IMR-90 (cell line): ENCODE measurements around the gene TANGO6. TPM values are rescaled to one million over a fixed set of nuclear protein-coding genes. Genes with fewer than 3 reads are reported as not detected.

Source experiments
- ATAC-seq: fragments of 200-7000 bp; cut with Tn5 transposase; 2 replicates; pipeline ENCODE4 v1.9.1; 2020; ENCODE audit warnings: low read depth, mild to moderate bottlenecking, moderate library complexity
- BruUV-seq: library from RNA; stranded (reverse); fragments of 400-500 nt; replicated peaks from 2 replicates; lab custom pipeline; 2021; lab: Mats Ljungman, UMichigan
- CTCF ChIA-PET: fragments of 300-600 bp; formaldehyde crosslinking; extraction: SDS; loops from one replicate; lab custom pipeline; 2021; ENCODE audit warnings: antibody characterized with exemption; lab: Yijun Ruan, JAX
- POLR2A ChIA-PET: fragments of 300-600 bp; sonication (Branson Sonifier 250); formaldehyde crosslinking; loops from one replicate; lab custom pipeline; 2022; ENCODE audit warnings: antibody characterized with exemption; ENCODE audit not compliant: unreplicated experiment; lab: Charles Lee
- DNase-seq: peaks from one replicate; pipeline ENCODE4 v3.0.0; 2013
- H2AFZ ChIP-seq: replicated peaks from 2 replicates; pipeline ENCODE3; 2013; ENCODE audit warnings: low read length, mild to moderate bottlenecking; ENCODE audit not compliant: poor library complexity
- H2AK5ac ChIP-seq: 2 replicates; pipeline ENCODE4 v1.6.1; 2013; ENCODE audit warnings: low read depth, low read length, inconsistent platforms
- H2AK9ac ChIP-seq: replicated peaks from 2 replicates; pipeline ENCODE3; 2013; ENCODE audit warnings: mild to moderate bottlenecking, low read depth, low read length, moderate library complexity; ENCODE audit not compliant: poor library complexity
- H2BK120ac ChIP-seq: 2 replicates; pipeline ENCODE4 v1.6.1; 2013; ENCODE audit warnings: low read depth, low read length, inconsistent platforms
- H2BK15ac ChIP-seq: 3 replicates; pipeline ENCODE4 v1.6.1; 2013; ENCODE audit warnings: low read depth, low read length, inconsistent platforms
- H2BK20ac ChIP-seq: 2 replicates; pipeline ENCODE4 v1.6.1; 2013; ENCODE audit warnings: low read depth, mild to moderate bottlenecking, inconsistent platforms, low read length, moderate library complexity
- H2BK5ac ChIP-seq: 2 replicates; pipeline ENCODE4 v1.6.1; 2013; ENCODE audit warnings: mild to moderate bottlenecking, low read depth, low read length, inconsistent platforms; ENCODE audit not compliant: poor library complexity, severe bottlenecking
- H3K14ac ChIP-seq: replicated peaks from 2 replicates; pipeline ENCODE4 v1.6.1; 2013; ENCODE audit warnings: low read depth, low read length, inconsistent platforms
- H3K18ac ChIP-seq: 2 replicates; pipeline ENCODE4 v1.6.1; 2013; ENCODE audit warnings: low read depth, low read length, control low read depth
- H3K23ac ChIP-seq: 2 replicates; pipeline ENCODE4 v1.6.1; 2013; ENCODE audit warnings: low read depth, low read length, inconsistent platforms
- H3K27ac ChIP-seq: 2 replicates; pipeline ENCODE4 v1.5.1; 2013; ENCODE audit warnings: mild to moderate bottlenecking, control low read depth, low read length; ENCODE audit not compliant: insufficient read depth
- H3K27me3 ChIP-seq: 2 replicates; pipeline ENCODE4 v1.6.1; 2013; ENCODE audit warnings: low read length; ENCODE audit not compliant: control insufficient read depth, insufficient read depth
- H3K36me3 ChIP-seq: 2 replicates; pipeline ENCODE4 v1.6.1; 2013; ENCODE audit warnings: low read length, mixed read lengths; ENCODE audit not compliant: control insufficient read depth, insufficient read depth
- H3K4ac ChIP-seq: 2 replicates; pipeline ENCODE4 v1.6.1; 2013; ENCODE audit warnings: low read depth, low read length, inconsistent platforms
- H3K4me1 ChIP-seq: 2 replicates; pipeline ENCODE4 v1.6.1; 2013; ENCODE audit warnings: low read length, mixed read lengths; ENCODE audit not compliant: control insufficient read depth, insufficient read depth
- H3K4me2 ChIP-seq: 2 replicates; pipeline ENCODE4 v1.6.1; 2013; ENCODE audit warnings: low read depth, mild to moderate bottlenecking, control low read depth, low read length, moderate library complexity
- H3K4me3 ChIP-seq: 2 replicates; pipeline ENCODE4 v1.5.1; 2013; ENCODE audit warnings: low read depth, mild to moderate bottlenecking, control low read depth, low read length, moderate library complexity; ENCODE audit not compliant: insufficient read depth
- H3K56ac ChIP-seq: 2 replicates; pipeline ENCODE4 v1.6.1; 2013; ENCODE audit warnings: low read length, inconsistent platforms; ENCODE audit not compliant: insufficient read depth; ENCODE audit errors: extremely low read depth
- H3K79me1 ChIP-seq, 2 experiments: 2 replicates each; pipeline ENCODE4 v1.6.1; 2013; ENCODE audit warnings: low read length in 2 of 2, inconsistent platforms in 1 of 2, low read depth in 1 of 2
- H3K9ac ChIP-seq: 2 replicates; pipeline ENCODE4 v1.6.1; 2013; ENCODE audit warnings: low read depth, low read length, control low read depth
- H3K9me1 ChIP-seq: 2 replicates; pipeline ENCODE4 v1.6.1; 2013; ENCODE audit warnings: low read length, inconsistent platforms; ENCODE audit not compliant: insufficient read depth
- H3K9me3 ChIP-seq: 2 replicates; pipeline ENCODE4 v1.6.1; 2013; ENCODE audit warnings: low read length; ENCODE audit not compliant: control insufficient read depth, insufficient read depth
- H4K20me1 ChIP-seq: 2 replicates; pipeline ENCODE4 v1.6.1; 2013; ENCODE audit warnings: low read length, inconsistent platforms; ENCODE audit not compliant: insufficient read depth
- H4K5ac ChIP-seq: 2 replicates; pipeline ENCODE4 v1.6.1; 2013; ENCODE audit warnings: mild to moderate bottlenecking, low read depth, low read length, control low read depth
- H4K8ac ChIP-seq, 2 experiments: 2 replicates each; pipeline ENCODE4 v1.6.1; 2013; ENCODE audit warnings: low read depth in 2 of 2, low read length in 2 of 2, control low read depth in 1 of 2, inconsistent platforms in 1 of 2
- H4K91ac ChIP-seq: 2 replicates; pipeline ENCODE4 v1.6.1; 2013; ENCODE audit warnings: low read depth, low read length, inconsistent platforms; ENCODE audit not compliant: insufficient read depth
- BHLHE40 ChIP-seq: fragments of 150-350 bp; IDR thresholded peaks from 2 replicates; pipeline ENCODE4 v1.6.1; 2016; ENCODE audit warnings: mild to moderate bottlenecking, low read depth, low read length
- CHD1 ChIP-seq: IDR thresholded peaks from 2 replicates; pipeline ENCODE4 v1.6.1; 2012; ENCODE audit warnings: low read depth, low read length, improper control_type of control experiment
- CTCF ChIP-seq: conservative IDR thresholded peaks from 2 replicates; pipeline ENCODE4 v1.5.1; 2012; ENCODE audit warnings: mild to moderate bottlenecking, low read depth, low read length, improper control_type of control experiment
- MAFK ChIP-seq: IDR thresholded peaks from 2 replicates; pipeline ENCODE4 v1.6.1; 2012; ENCODE audit warnings: low read depth, low read length, improper control_type of control experiment
- MAZ ChIP-seq: IDR thresholded peaks from 2 replicates; pipeline ENCODE4 v1.6.1; 2012; ENCODE audit warnings: low read depth, mild to moderate bottlenecking, low read length, improper control_type of control experiment, moderate library complexity, borderline replicate concordance
- MXI1 ChIP-seq: IDR thresholded peaks from 2 replicates; pipeline ENCODE4 v1.6.1; 2012; ENCODE audit warnings: low read depth, mild to moderate bottlenecking, low read length, moderate library complexity, borderline replicate concordance
- NFE2L2 ChIP-seq: fragments of 150-350 bp; IDR thresholded peaks from 2 replicates; pipeline ENCODE4 v1.6.1; 2016; ENCODE audit warnings: low read depth, mild to moderate bottlenecking, low read length
- POLR2A ChIP-seq: IDR thresholded peaks from 2 replicates; pipeline ENCODE4 v1.6.1; 2012; ENCODE audit warnings: mild to moderate bottlenecking, low read depth, low read length
- RAD21 ChIP-seq: IDR thresholded peaks from 2 replicates; pipeline ENCODE4 v1.6.1; 2012; ENCODE audit warnings: low read length, improper control_type of control experiment
- RCOR1 ChIP-seq: IDR thresholded peaks from 2 replicates; pipeline ENCODE4 v1.6.1; 2012; ENCODE audit warnings: mild to moderate bottlenecking, low read length, improper control_type of control experiment; ENCODE audit not compliant: insufficient replicate concordance
- SMC3 ChIP-seq: fragments of 150-350 bp; IDR thresholded peaks from 2 replicates; pipeline ENCODE4 v1.6.1; 2016; ENCODE audit warnings: low read depth, mild to moderate bottlenecking, antibody characterized with exemption, low read length, moderate library complexity
- WGBS, 2 experiments: methylation state at CpG; one replicate each; pipeline versions ENCODE4 v1.1.5 to v1.1.7; 2013; ENCODE audit warnings: missing lambda C conversion rate in 2 of 2; ENCODE audit not compliant: insufficient read length in 1 of 2; ENCODE audit errors: extremely low coverage in 2 of 2; 5-methylcytosine and 5-hydroxymethylcytosine counted together
- dilution Hi-C: fragments of 300-500 bp; cut with HindIII; formaldehyde crosslinking; loops from one replicate; pipeline ENCODE4 v1.14.3; 2018; ENCODE audit warnings: low sequenced_read_pairs; ENCODE audit not compliant: unreplicated experiment
- in situ Hi-C: fragments of 300-500 bp; cut with MboI; formaldehyde crosslinking; loops from 3 replicates; pipeline ENCODE4 v1.14.3; 2019; ENCODE audit warnings: low sequenced_read_pairs, inconsistent platforms, mixed read lengths
- intact Hi-C: fragments of 100-400 bp; cut with micrococcal nuclease; formaldehyde crosslinking; loops from 2 replicates; pipeline ENCODE4 v1.10.0; 2022
- polyA plus RNA-seq, 3 experiments: library from polyadenylated mRNA; depleted of rRNA; stranded (reverse); fragments of >200 nt; gene quantifications; 2 replicates each; pipeline ENCODE4 v1.2.3, GENCODE V29; 2012; ENCODE audit warnings: low replicate concordance in 1 of 3
- total RNA-seq: library from RNA; depleted of rRNA; stranded (reverse); fragments of >200 nt; gene quantifications from 2 replicates; pipeline ENCODE4 v1.2.3, GENCODE V29; 2012
- TF ChIP-seq, protein P1 (sequence below): fragments of 150-350 bp; IDR thresholded peaks from 2 replicates; pipeline ENCODE4 v1.6.1; 2016; ENCODE audit warnings: low read depth, mild to moderate bottlenecking, low read length, moderate library complexity, borderline replicate concordance

The TANGO6 gene
- total and polyA plus RNA-seq, 2 of the 4 experiments (the other 2 are of a cell fraction), result 6.7 to 22.4 TPM

GRCh38 chr16:69106491-69107315, 263.4 kb downstream of the TANGO6 start (continued):
- no peak for TF ChIP-seq RAD21
- no peak for TF ChIP-seq NFE2L2

- dilution Hi-C loops (no loop called here), intact Hi-C loops (no loop called here)
- TF ChIP-seq CHD1 (no peak), NFE2L2 (no peak), RAD21 (no peak), POLR2A (no peak), MAZ (no peak), SMC3 (no peak), BHLHE40 (no peak), MXI1 (no peak), CTCF (no peak), RCOR1 (no peak), MAFK (no peak)
- TF ChIP-seq, protein P1, sequence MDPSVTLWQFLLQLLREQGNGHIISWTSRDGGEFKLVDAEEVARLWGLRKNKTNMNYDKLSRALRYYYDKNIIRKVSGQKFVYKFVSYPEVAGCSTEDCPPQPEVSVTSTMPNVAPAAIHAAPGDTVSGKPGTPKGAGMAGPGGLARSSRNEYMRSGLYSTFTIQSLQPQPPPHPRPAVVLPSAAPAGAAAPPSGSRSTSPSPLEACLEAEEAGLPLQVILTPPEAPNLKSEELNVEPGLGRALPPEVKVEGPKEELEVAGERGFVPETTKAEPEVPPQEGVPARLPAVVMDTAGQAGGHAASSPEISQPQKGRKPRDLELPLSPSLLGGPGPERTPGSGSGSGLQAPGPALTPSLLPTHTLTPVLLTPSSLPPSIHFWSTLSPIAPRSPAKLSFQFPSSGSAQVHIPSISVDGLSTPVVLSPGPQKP, result no peak
Observed at GRCh38 chr16:69107316-69107962, 264.1 kb downstream of the TANGO6 start.

More at GRCh38 chr16:69107316-69107962, 264.1 kb downstream of the TANGO6 start:
- H2BK15ac ChIP-seq, result no peak overlapping the region
- no peaks in the 10 kb centered on the region for H3K9me3 ChIP-seq
- ChIA-PET POLR2A (no interaction called here), CTCF (no interaction called here)
- no peak overlapping the region for H2BK120ac ChIP-seq
- no peak overlapping the region for H3K27ac ChIP-seq
- H2BK5ac ChIP-seq, result no peak overlapping the region
- ATAC-seq (no peak), DNase-seq (no peak)
- H3K14ac ChIP-seq, result no peak overlapping the region
- no peak overlapping the region for H3K18ac ChIP-seq
- H2AK9ac ChIP-seq, result peak overlapping the region; percentile 60
- H3K56ac ChIP-seq, result no peak overlapping the region
- H3K4me2 ChIP-seq, result no peak overlapping the region; the same call in 1 of the 2 replicates
- H3K79me1 ChIP-seq, result peaks cover 0 to 9% of the 10 kb centered on the region in 2 experiments; a peak in 2 of 4 replicates
- no peak overlapping the region for H3K4me3 ChIP-seq
- no peak overlapping the region for H3K9ac ChIP-seq
- H3K9me1 ChIP-seq, result peaks cover 3% of the 10 kb centered on the region
- no peak overlapping the region for H3K4ac ChIP-seq
- H2AFZ ChIP-seq, result peak overlapping the region; percentile 27
- no peak overlapping the region for H4K8ac ChIP-seq
- H4K20me1 ChIP-seq, result peaks cover 19% of the 10 kb centered on the region
- 36% methylated on average over 12 of the region's 52 CpGs; no CpG with 5 or more reads in 1 of the 2 experiments for WGBS, 2 experiments
- H4K91ac ChIP-seq, result no peak overlapping the region
- H3K23ac ChIP-seq, result no peak overlapping the region
- H2BK20ac ChIP-seq, result no peak overlapping the region
- peaks cover 7% of the 10 kb centered on the region; the same call in 1 of the 2 replicates for H3K4me1 ChIP-seq
- peaks cover 9% of the 10 kb centered on the region; the same call in 1 of the 2 replicates for H3K36me3 ChIP-seq
- no TSS peak for BruUV-seq
- H3K27me3 ChIP-seq, result no peaks in the 10 kb centered on the region
- H4K5ac ChIP-seq, result no peak overlapping the region
- peak overlapping the region; percentile 10; the same call in 1 of the 2 replicates for H2AK5ac ChIP-seq
- in situ Hi-C loops, result no loop called here
